NCI-H526 treated with DMSO at 0.1 percent for 48 hours (cell line): Measurements from ENCODE around the gene UXS1.

Experiments
- DNase-seq: peaks from one replicate; lab custom pipeline; 2025; lab: John Stamatoyannopoulos, UW

Gene UXS1

DNA sequence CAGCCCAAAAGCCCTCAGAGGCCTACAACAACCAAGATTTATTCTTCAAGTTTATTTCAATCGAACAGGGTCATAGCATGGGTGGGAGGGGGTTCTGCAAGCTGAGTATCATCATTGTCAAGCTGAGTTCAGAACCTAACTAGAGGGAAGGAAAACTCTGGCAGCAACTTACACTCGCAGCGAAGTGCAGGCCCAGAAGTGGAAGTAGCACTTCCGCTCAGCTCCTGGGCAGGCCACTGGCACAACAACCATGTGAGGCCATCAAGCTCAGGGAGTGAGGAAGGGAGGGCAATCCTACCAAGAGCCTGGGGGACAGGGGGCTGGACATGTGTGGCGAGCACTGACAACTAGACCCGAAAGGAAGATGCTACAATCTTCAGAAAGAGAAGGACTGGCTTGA, 4.8 kb downstream of the UXS1 start:
- no peak for DNase-seq

DNA sequence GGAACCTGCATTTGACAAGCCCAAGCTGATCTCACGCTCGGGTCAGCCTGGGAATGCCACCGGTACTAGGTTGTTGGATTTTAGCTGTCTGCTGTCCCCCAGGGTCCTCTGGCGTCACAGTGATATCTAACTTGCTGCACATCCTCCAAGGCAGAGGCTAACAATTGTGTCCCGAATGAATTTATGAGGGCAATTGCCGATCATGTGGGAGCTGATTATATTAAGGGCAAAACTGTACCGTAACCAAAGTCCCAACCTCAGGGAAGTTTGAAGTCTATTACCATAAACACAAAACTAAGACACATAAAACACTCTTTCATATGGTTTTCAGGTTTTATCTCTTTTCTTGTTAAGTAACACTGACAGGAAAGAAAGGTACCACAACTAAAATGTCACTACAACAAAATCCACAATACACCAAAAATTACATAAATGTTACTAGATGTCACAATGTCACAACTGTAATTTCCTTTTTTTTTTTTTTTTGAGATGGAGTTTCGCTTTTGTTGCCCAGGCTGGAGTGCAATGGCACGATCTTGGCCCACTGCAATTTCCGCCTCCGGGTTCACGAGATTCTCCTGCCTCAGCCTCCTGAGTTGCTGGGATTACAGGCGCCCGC, 6.7 kb downstream of the UXS1 start:
- DNase-seq = no peak

DNA sequence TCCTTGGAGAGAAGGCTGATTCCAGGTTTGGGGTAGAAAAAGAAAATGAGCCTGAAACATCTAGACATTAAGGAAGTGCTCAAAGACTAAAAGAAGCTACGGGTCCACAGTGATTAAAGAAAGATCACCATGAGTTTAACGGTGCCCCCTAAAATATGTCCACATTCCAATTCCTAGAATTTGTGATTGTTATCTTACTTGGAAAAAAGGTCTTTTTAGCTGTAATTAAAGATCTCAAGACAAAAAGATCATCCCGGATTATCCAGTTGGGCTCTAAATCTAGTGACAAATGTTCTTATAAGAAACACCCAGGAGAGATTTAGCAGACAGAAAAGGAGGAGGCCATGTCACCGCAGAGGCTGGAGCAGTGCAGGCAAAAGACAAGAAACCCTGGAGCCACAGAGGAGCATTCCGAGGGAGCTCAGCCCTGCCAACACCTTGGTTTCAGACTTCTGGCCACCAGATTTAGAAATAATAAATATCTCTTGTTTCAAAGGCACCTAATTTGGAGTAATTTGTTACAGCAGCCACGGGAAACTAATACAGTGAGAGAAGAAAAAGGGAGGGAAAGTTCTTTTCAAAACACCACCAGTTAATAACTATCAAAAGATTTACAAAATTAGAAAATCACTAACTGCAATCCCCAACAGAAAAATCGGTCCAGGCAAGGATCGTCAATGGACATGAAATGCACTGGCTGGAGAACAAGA, 8.5 kb downstream of the UXS1 start:
- no peak for DNase-seq

DNA sequence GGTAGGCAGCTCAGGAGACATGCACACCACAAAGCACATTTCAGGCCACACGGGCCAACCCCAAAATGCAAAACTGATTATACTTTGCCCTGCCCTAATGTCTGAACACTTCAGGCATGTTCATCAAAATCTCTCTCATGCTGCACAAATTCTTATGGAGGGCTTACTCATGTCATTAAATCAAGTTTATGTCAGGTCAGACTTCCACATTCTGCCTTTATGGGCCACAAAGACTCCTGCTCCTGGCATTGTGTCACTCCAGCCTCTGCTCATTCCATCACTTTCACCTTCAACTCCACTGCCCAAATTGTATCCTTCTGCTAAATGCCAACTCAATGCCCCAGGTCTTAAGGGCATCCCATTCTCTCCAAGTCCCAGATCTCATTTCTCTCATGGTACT, 9.2 kb downstream of the UXS1 start:
- DNase-seq = no peak

DNA sequence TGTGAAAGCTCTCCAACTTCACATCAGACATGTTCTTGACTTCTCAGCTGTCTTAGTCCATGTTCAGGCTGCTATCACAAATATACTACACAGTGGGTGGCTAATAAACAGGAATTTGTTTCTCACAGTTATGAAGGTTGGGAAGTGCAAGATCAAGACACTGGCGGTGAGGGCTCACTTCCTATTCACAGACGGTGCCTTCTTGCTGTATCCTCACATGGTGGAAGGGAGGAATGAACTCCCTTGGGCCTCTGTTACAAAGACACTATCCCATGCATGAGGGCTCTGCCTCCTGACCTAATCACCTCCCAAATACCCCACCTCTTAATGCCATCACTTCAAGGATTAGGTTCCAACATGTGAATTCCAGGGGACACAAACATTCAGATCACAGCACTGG, 9.7 kb downstream of the UXS1 start:
- DNase-seq = no peak

GRCh38 chr2:106183101-106183696, 10.9 kb downstream of the UXS1 start:
- DNase-seq = no peak

DNA sequence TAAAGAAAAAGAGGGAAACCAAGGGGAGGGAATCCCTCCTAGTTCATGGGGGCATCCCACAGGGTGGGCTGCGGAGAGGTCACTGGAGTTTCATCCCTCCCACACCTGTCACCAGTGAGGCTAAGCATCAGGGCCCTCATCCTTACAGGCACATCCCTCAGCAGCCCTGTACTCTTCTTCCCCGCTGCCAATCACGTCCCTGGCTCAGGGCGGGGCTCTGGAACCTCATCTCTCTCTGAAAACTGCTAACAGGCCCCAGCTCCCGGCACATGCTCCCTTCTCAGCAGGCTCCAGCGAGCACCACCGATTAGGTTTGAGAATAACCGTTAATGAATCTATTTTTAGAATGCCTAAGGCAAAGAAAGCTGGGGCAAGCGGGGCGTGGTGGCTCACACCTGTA, 13.0 kb downstream of the UXS1 start:
- DNase-seq = no peak

DNA sequence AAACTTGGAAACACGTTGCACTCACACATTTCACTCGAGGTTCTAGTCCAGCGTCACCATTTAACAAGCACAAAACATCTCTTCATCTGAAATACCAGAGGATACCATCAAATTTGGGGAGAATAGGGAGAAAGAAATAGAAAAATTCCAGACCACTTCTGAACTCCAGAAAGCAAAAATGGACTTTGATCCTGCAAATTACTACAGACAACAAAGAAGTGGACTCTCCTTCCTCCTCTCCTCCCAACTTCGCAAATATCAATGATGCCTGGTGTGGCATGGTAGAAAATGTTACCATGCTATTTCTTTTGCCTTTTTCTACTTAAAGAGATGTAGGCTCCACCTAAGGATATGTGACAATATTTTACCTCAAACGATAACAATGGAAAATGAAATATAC, 13.5 kb downstream of the UXS1 start:
- no peak for DNase-seq

DNA sequence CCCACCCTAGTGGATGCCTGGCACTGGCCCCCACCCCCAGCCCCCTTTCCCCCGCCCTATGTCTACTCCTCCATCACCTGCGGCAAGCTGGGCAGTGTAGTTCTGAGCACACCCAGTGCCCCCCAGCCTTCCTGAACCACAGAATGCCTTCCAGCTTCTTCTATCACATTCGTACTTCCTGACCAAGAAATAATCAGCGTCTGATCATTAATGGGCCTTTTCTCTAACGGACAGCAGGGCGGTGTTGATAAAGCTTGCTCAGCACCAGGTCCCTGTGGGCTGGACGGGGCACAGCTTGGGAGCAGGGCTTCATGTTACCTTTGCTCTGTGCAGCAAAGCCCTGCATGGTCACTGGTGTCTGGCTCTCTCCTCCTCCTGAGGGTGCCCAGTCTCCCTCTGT, 15.4 kb downstream of the UXS1 start:
- no peak for DNase-seq

DNA sequence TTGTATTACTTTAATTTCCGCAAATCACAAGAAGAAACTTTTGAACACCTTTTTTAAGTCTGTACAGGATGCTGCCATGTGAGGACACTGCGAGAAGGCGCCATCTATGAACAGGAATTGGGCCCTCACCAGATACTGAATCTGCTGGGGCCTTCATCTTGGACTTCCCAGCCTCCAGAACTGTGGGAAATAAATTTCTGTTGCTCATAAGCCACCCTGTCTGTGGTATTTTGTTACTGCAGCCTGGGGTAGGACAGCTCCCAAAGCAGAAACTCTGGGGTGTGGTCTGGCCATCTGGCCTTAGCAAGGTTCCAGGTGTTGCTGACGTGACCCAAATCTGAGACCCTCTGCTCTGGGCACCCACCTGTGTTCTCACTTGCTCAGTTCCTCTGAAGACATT, 16.5 kb downstream of the UXS1 start:
- DNase-seq = no peak

DNA sequence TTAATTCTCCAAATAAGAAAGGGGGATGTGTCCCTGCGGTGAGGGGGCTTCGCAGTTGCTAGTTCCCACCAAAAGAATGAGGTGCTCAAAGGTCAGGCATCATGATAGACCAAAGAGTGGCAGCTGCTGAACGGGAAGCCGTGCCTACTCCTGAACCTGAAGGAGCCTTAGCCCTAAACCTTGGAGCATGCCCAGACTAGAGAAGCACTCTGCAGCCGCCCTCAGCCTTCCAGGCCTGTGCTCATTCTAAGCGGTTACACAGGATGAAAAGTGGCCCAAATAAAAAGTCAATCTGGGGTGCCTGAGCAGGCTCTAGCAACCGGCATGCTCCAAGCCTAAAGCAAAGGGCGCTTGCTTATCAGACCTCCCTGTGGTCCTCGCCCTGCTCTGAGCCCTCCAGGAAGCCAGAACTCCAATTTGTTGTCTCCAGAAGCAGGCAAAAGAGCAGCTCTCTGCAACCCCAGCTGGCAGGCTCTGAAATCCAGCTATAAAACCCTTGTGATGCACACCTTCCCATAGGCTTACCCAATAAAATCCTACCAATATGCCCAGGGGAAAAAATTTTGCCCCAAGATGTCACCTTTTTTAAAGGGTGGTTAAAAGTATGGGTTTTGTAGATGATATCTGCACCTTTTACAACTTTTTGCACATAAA, 17.5 kb downstream of the UXS1 start:
- DNase-seq = no peak

- no peak for DNase-seq
These were observed 18.8 kb downstream of the UXS1 start for GRCh38 chr2:106175086-106175850.

GRCh38 chr2:106174056-106174455, 20.0 kb downstream of the UXS1 start:
- DNase-seq = no peak

DNA sequence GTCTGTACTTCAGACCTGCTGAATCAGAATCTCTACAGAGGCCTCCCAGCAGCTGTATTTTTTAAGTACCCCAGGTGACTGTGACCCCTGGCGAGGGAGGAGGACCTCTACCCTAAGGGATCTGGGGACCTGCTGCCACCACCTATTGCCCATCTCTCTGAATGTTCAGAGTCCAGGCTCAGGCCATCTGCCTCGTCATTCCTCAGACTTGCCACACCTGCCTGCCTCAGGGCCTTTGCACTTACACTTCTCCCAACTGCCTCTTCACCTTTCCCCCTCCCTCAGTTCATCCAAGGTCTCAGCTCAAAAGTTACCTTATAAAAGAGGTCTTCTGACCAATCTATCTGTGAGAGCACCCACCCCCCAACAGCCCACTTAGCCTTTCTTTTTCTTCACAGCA, 21.5 kb downstream of the UXS1 start:
- no peak for DNase-seq

GRCh38 chr2:106168657-106169056, 25.4 kb downstream of the UXS1 start:
- DNase-seq = no peak

DNA sequence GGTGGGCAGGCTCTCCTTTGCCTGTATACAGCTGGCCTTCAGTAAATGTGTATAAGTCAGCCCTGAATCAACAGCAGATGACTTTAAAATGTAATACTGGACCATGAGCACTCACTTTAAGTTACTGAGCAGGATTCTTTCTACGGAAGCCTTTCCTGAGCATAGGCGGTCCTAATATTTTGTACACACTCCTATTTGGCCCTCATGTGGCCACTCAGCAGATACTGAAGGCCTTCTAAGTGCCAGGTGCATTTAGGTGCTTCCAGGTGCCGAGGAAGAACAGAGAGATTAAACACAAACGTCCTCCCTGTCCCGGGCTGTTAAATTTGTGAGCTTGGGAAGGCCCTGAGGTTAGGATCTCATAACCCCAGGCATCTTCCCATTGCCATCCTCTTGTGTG, 27.0 kb downstream of the UXS1 start:
- no peak for DNase-seq

- DNase-seq = no peak
These were observed 28.5 kb downstream of the UXS1 start for GRCh38 chr2:106165561-106165960.

DNA sequence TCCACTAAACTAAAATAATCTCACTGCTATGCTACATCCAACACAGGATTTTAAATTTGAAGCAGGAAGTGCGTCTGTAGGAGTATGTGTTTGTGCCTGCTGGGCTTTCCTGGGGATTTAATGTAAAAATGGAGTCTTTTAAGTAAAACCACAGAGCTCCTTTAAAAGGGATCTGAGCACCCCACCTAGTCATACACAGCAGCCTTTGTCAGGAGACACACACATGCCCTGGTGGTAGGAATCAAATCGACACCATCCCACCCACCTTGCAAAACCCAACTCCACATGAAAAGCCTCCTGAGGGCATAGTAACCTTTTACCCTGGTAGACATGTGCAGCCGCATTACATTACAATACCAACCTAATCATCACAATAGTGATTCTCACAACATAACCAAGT, 29.1 kb downstream of the UXS1 start:
- no peak for DNase-seq

- no peak for DNase-seq
These were observed 30.1 kb downstream of the UXS1 start for GRCh38 chr2:106163948-106164545.

DNA sequence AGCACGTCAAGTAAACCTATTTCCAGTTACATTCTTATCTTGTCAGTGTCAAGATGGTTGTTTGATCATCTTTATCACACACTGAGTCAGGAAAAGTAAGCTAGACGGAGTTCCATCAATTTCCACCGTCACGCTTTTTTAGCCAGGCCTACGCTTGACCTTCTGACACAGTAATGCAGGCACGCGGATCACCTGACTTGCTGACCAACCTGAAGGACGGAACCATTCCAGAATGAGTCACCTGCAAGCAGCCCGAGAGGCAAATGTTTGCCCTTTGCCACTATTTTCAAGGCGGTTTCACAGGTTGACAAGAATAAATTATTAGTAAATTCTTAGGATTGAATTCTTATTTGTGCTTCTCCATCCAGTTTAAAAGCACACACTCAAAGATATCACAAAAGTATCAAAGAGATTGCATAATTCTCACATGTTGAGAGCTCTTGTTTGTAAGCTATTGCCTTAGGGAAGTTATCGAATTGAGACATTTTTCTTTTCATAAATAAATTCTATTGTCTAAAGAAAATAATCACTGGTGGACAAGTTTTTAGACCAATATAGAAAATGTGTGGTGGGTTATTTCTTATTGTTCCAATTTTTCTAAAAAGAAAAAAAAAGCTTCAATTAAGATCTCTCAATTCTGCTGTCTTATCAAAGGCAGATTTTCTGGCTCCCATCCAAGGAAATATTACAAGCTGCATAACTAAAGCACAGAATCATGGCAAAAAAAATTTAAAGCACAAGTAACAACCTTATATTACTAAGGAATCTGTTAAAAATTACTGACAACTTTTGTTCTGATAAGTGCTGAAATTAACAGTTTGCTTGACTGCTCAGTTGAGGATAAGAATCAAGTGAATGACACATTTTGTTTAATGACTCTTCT, 31.9 kb downstream of the UXS1 start:
- no peak for DNase-seq

GRCh38 chr2:106161341-106161740, 32.8 kb downstream of the UXS1 start:
- no peak for DNase-seq
